ENCODE data around the gene PODNL1.
A peak's percentile ranks its signal among the peaks of the same experiment; 100 is the strongest.
"Not testable (repeated sequence)": the region's sequence is repeated elsewhere in the genome, so short reads cannot be mapped to it uniquely, and the experiment has no call there.

Gene PODNL1

GRCh38 chr19:13972368-13973155 lies 34.3 kb upstream of the PODNL1 start:
- no peak for DNase-seq

- not testable (repeated sequence) for DNase-seq
Observed at GRCh38 chr19:13971868-13972267, 33.7 kb upstream of the PODNL1 start.

DNA sequence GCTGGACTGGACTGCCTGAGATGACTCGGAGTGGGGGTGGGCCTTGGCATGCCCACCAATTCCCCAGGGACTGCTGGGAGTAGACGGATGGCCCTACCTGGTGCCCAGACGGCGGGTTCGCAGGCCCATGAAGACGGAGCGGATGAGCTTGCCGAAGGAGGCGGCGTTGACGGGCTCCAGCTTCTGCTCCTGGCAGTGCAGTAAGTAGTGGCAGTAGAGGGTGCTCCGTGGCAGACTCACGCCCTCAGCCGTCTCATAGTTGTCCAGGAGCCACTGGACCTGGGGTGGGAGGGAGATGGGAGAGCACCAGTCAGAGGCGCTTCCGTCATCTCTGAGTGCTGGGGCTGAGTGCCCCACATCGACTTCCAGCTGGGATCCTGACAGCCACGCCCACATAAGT lies 31.7 kb upstream of the PODNL1 start:
- DNase-seq = no peak

DNA sequence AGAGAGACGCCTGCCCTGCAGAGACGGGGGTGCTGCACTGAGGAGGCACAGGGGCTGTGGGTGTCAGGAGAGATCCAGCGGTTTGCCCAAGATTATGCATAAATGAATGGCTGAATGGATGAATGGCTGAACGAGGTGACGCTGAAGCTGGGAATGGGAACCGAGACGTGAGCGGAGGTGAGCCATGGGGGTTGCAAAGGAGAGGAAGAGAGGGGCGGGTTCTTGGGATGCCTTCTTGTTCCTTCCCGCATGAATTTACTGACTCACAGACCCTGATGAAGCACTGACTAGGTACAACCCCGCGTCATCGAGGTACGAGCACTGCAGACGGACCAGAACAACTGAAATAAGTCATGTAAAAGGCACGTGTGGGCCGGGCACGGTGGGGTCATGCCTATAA lies 30.8 kb upstream of the PODNL1 start:
- DNase-seq = no peak

DNA sequence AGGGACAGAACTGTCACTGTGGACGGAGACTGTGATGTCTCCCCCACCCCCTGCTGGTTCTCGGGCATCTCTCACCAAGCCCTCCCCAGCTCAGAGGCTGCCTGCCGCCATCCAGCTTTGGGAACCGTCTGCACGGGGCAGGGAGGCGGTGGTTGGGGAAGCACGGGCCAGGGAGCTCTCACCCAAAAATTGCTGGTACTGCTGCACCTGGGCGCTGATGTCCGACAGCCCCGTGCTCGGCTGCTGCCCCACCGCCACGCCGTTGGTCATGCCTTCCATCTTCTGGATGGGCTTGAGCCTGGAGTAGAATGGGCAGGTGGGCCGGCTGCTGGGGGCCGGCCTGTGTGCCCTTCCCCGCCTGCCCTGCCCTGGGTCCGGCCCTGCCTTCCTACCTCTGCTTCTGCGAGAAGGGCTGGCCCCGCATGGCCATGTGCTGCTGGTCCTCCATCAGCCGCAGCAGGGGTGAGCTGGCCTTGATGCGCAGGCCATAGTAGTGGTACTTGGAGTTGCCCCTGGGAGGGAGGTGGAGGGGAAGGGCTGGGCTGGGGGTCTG lies 30.2 kb upstream of the PODNL1 start:
- DNase-seq = no peak

DNA sequence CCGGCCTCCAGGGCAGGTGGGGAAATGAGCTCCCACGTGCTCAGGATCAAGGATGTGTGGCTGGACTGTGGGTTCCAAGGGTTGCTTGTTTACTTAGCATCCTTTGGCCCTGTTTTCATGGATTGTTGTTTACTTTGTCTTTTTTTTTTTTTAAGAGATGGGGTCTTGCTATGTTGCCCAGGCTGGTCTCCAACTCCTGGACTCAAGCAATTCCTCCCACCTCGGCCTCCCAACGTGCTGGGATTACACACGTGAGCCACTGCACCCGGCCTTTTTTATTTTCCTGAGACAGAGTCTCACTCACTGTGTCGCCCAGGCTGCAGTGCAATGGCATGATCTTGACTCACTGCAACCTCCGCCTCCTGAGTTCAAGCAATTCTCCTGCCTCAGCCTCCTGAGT lies 29.0 kb upstream of the PODNL1 start:
- DNase-seq = not testable (repeated sequence)

- no peak for DNase-seq
Observed at GRCh38 chr19:13966684-13967128, 28.5 kb upstream of the PODNL1 start.

- DNase-seq = no peak
Observed at GRCh38 chr19:13965926-13966683, 27.9 kb upstream of the PODNL1 start.

DNA sequence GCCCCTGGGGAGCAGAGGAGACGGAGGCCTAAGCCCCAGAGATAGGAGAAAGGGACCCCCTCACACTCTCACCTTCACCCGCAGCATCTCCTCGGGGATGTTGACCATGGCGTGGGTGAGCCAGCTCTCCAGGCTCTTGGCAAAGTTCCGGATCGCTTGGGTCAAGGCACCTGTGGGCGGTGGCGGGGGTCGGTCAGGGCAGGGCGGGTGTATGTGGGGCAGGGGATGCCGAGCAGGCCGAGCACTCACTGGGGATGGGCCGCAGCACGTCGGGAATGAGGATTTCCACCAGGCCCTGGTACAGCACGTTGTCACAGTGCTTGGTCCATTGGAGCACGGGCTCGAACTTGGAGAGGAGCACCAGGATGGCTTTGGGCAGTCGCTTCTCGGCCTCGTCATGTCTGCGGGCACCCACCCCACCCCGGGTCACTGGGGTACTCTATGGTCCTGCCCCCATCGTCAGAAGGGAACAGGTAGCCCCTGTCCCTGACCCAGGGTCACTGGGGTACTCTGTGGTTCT lies 27.2 kb upstream of the PODNL1 start:
- DNase-seq = no peak

DNA sequence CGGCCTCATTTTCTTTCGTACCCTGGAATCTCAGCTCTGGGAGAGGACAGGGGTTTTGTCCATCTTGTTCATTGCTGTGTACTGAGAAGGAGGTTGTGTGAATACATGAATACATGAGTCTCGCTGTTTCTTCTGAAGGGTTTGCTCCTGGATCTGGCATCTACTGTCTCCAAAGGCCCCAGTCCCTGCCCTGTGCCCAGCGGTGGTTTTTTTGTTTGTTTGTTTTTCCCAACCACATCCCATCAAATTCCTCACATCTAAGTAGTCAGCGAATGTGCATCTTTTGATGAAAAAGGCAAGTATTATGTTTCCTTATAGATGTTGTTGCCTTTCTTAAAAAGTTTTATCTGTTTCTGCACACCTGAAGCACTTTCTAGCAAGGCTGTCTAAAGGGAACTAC lies 26.6 kb upstream of the PODNL1 start:
- no peak for DNase-seq

DNA sequence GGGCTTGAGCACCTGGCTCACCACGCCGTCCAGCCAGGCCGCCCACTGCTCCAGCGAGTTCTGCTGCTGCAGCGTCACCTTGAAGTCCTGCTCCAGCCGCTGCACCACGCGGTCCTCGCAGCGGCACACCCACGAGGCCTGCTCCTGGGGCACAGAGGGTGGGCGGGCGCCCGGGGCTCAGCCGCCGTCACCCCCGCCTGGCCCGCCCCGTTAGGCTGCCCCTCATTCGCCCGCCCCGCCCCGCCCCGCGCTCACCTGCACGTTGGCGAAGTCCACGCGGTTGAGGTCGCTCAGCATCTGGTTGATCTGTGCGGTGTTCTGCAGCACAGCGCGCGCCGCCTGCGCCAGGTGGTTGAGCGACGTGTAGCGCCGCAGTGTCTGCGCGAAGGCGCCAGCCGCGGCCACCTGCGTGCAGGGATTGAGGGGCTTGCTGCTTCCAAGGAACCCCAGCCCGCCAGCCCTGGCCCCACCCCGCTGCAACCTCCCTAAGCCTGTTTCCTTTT lies 25.4 kb upstream of the PODNL1 start:
- DNase-seq = no peak

DNA sequence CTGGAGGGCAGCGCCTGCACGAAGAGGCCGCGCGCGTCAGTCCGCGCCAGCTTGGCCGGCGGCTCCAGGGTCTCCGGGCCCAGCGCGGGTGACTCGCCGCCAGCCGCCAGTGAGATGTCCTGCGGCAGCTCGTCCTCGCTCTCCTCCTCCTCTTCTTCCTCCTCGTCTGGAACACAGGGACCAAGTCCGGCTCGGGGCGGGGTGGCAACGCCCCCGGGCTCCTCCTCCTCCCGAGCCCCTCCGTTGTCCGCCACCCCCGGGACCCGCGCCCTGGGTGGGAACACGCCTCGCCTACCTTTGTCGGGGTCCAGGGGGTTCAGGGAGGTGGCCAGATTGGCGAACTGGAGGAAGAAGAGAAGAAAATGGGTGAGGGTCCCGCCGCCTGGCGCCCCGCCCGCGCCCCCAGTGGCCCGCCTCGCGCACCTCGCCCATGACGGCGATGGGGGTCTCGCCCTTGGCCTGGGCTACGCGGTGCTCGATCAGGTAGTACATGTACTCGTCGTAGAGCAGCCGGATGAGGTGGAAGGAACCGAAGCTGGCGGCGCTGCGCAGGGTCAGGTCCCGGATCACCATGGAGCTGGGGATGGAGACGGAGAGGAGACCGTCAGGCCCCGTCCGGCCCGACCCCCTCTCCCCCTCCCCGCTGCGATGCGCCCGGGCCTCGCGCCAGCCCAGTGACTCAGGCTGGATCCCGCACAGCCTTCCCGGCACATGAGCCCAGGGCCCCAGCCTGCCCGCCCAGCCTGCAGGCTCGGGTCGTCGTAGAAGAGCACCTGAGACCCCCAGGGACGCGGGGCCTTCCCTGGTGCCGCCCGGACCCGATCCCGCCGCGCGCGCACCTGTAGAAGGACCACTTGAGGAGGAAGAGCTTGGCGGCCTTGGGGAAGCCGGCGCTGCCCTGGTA lies 24.7 kb upstream of the PODNL1 start:
- DNase-seq = no peak

DNA sequence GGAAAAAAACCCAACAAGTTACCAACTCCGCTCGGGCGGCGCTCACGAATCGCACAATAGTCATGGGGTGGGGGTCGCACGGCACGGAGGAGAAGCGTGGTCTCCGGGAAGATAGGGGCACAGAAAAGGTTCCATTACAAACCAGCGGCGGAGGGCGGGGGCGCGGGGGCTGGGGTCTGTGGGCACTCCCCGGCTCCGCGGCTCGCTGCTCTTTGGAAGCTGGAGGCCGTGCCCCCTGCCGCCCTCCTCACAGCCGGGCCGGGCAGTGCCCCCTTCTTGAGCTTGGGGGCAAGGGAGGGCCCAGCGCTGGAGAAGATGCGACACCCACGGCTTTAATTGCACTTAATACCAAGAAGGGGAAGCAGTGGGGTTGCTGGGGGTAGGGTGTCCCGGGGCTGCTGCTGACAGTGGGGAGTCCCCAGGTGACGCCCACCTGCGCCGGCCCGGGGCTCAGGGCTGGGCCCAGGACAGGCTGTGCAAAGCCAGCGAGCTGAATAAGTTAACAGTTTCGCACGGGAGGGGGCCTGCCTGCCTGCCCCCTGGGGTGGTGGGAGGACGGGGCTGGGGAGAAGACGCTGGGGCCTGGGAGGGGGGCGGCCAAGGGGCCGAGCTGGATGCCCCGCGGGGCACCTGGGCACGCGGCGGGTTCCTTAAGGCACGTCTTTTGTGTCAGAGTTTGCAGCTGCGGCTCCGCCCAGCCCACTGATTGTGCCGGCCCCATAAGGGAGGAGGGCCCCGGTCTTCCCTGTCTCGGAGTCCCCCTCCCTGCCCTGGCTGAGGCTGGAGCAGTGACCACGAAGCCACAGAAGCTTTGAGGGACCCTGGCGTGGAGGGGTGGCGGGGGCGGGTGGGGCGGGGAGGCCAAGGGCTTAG lies 23.8 kb upstream of the PODNL1 start:
- no peak for DNase-seq

GRCh38 chr19:13960863-13961784 lies 22.9 kb upstream of the PODNL1 start:
- DNase-seq = no peak

DNA sequence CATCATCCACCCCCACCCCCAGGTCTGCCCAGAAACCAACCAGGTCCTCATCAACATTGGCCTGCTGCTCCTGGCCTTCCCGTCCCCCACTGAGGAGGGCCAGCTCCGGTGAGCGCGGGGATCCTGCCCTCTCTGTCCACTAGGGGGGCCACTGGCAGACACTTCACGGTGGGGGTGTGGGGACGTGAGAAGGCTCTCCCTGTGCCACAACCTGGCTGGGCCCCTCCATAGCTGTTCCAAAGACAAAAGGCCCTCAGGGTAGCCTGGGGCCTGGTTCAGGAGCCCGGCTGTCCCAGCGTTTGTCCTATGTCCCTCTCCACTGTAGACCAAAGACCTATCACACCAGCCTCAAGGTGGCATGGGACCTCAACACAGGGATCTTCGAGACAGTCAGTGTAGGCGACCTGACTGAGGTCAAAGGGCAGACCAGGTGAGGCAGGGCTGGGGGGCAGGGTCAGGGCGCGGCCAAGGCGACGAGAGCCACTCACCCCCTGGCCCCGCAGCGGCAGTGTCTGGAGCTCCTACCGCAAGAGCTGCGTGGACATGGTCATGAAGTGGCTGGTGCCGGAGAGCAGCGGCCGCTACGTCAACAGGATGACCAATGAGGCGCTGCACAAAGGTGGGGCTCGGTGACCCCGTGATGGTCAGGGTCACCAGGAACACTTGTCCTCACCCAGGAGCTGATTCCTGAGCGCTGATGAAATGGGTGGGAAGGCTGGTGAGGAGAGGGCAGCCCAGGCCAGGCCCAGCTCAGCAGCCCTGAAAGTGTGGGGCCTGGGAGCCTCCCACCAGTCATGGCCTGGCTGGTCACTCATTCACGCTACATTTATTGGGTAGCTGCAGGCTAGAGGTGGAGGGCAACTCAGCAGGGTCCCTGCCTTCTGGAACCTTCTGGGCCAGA lies 22.0 kb upstream of the PODNL1 start:
- peak; percentile 29 to 32 for DNase-seq

GRCh38 chr19:13959141-13959961 lies 21.1 kb upstream of the PODNL1 start:
- no peak for DNase-seq

DNA sequence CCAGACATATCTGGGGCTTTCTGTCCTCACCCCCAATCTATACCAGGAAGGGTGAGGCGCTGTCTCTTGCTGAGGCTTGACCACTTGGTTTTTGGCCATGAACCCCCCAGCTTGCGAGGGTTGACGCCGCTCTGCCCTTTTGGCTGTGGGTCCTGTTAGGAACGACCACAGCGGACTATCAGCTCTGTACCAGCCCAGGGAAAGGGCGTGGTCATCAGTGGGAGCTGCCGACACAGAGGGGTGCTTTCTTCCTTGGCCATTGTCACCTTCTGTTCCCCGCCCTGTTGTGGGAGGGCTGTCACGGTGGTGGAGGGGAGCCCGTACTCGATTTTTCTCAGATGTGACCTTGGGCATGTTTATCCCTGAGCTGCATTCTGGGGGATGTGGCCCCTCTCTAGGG lies 19.8 kb upstream of the PODNL1 start:
- DNase-seq = no peak

- no peak for DNase-seq
Observed at GRCh38 chr19:13957051-13957450, 18.8 kb upstream of the PODNL1 start.

Measured in CD4-positive, alpha-beta T cell treated with Interleukin-1 beta for 1 hour (primary cell).